ENCODE measurements around the gene POR. TPM values are rescaled to one million over a fixed set of nuclear protein-coding genes. Genes with fewer than 3 reads are reported as not detected.

Gene POR
- total and polyA plus RNA-seq, 2 of the 8 experiments (the other 6 are each of a cell fraction or from before 2014, with no cell fraction given): 98.7 to 144 TPM

GRCh38 chr7:75971961-75972763 is 57.2 kb downstream of the POR start:
- H2BK20ac ChIP-seq (ENCODE audit: low read length): no peak overlapping the region
- H3K27me3 ChIP-seq (replicated peaks in 1 of 4; ENCODE audit: control insufficient read depth in 3 of 4, extremely low read depth in 1 of 4, insufficient read depth in 3 of 4, low read length in 3 of 4): no peaks in the 10 kb centered on the region
- H3K56ac ChIP-seq (replicated peaks; ENCODE audit: insufficient read length, low read depth, low read length): no peak overlapping the region
- no peak overlapping the region; the same call in 1 of the 2 replicates for H2BK5ac ChIP-seq (ENCODE audit: low read depth, low read length)
- H4K8ac ChIP-seq (ENCODE audit: extremely low read depth, insufficient read depth, low read length): no peak overlapping the region
- H2BK120ac ChIP-seq (replicated peaks; ENCODE audit: low read depth, low read length): no peak overlapping the region
- no peak for DNase-seq (ENCODE audit: low read depth in 1 of 2, low spot score in 2 of 2)
- H4K20me1 ChIP-seq (replicated peaks in 1 of 2; ENCODE audit: control insufficient read depth in 1 of 2, insufficient read depth in 2 of 2, low read length in 2 of 2): peaks cover 0 to 16% of the 10 kb centered on the region in 2 experiments
- no peak overlapping the region for H3K4me2 ChIP-seq (ENCODE audit: insufficient read depth in 1 of 2, low read depth in 2 of 2, low read length in 2 of 2)
- H3K4me1 ChIP-seq (replicated peaks in 1 of 4; ENCODE audit: control insufficient read depth in 3 of 4, insufficient read depth in 4 of 4, low read length in 3 of 4): no peaks in the 10 kb centered on the region
- 87% methylated on average over 19 of the region's 19 CpGs; no CpG with 5 or more reads in 1 of the 2 experiments for WGBS, 2 experiments (ENCODE audit: extremely low coverage in 1 of 2, insufficient coverage in 1 of 2, insufficient read length in 1 of 2, insufficient replicate concordance in 2 of 2, low coverage in 1 of 2, low lambda C conversion rate in 2 of 2, missing lambda C conversion rate in 1 of 2)
- H3K79me1 ChIP-seq (ENCODE audit: low read depth, low read length): peaks cover 7% of the 10 kb centered on the region
- no peak overlapping the region for H2BK12ac ChIP-seq (ENCODE audit: low read depth, low read length)
- no peak overlapping the region for H3K4ac ChIP-seq (replicated peaks; ENCODE audit: insufficient read length, low read depth, low read length)
- H4K91ac ChIP-seq (replicated peaks; ENCODE audit: insufficient read length, low read length): no peak overlapping the region
- ChIA-PET CTCF (ENCODE audit: partially characterized antibody) (interaction anchor here (0.6 to 4.5 kb wide), 22 partner anchors 10 to 133 kb away, joined by 3 to 17 read pairs (median 4); partner anchors contain the start of gene RHBDD2), POLR2A (ENCODE audit: partially characterized antibody) (interaction anchor here (0.7 to 2.7 kb wide), 6 partner anchors 11 to 79 kb away, joined by 3 to 10 read pairs (median 3); partner anchors contain the start of genes POR and TMEM120A)
- no peaks in the 10 kb centered on the region for H3K9me3 ChIP-seq (ENCODE audit: insufficient read depth in 2 of 2, low read depth in 1 of 2, low read length in 1 of 2)
- no peak overlapping the region for H3K4me3 ChIP-seq (ENCODE audit: extremely low read depth in 1 of 4, insufficient read depth in 2 of 4, low read depth in 3 of 4, low read length in 4 of 4)
- TF ChIP-seq CTCF (IDR thresholded peaks at IDR 0.05; ENCODE audit: control extremely low read depth in 1 of 3, insufficient read depth in 1 of 3, low read depth in 1 of 3, low read length in 3 of 3) (peak; percentile 23 to 53 (median 46); a peak in 2 of 4 replicates), RAD21 (IDR thresholded peaks at IDR 0.05 in 1 of 2, conservative IDR thresholded peaks at IDR 0.05 in 1 of 2; ENCODE audit: low read depth in 2 of 2, low read length in 2 of 2) (peak; percentile 31 to 45; a peak in 3 of 4 replicates), NANOG (IDR thresholded peaks at IDR 0.05; ENCODE audit: insufficient read depth, low read depth, low read length, poor library complexity, severe bottlenecking) (no peak)
- peaks cover 4 to 14% (median 7%) of the 10 kb centered on the region in 4 experiments; a peak in 5 of 8 replicates for H3K36me3 ChIP-seq (ENCODE audit: control insufficient read depth in 2 of 4, insufficient read depth in 4 of 4, low read length in 3 of 4)
- FAIRE-seq: no peak
- no peak overlapping the region for H3K27ac ChIP-seq (ENCODE audit: low read depth, low read length)
- no peak overlapping the region for H2AFZ ChIP-seq (ENCODE audit: low read length)
- no peak overlapping the region for H3K9ac ChIP-seq (replicated peaks in 1 of 4; ENCODE audit: extremely low read depth in 1 of 4, low read depth in 3 of 4, low read length in 3 of 4)
- no peak overlapping the region for H4K5ac ChIP-seq (ENCODE audit: insufficient read length, low read depth, low read length)
- H2BK15ac ChIP-seq (ENCODE audit: low read length): no peak overlapping the region
- H3K79me2 ChIP-seq (ENCODE audit: control insufficient read depth in 1 of 2, insufficient read depth in 2 of 2, low read length in 2 of 2): no peaks in the 10 kb centered on the region
- no peak overlapping the region for H3K14ac ChIP-seq (ENCODE audit: insufficient read length)
- H3K18ac ChIP-seq (ENCODE audit: extremely low read depth, low read length): no peak overlapping the region
- H3K23me2 ChIP-seq (ENCODE audit: low read depth, low read length): no peaks in the 10 kb centered on the region
- H3K23ac ChIP-seq (ENCODE audit: insufficient read length): no peak overlapping the region
- H2AK5ac ChIP-seq (ENCODE audit: low read depth, low read length): no peak overlapping the region
